GM18520 (cell line): Measurements from ENCODE around the gene RHBDD1.

Source experiments
- ATAC-seq: cut with Tn5 transposase; IDR thresholded peaks from one replicate; pipeline ENCODE4 v1.9.1; 2021; ENCODE audit not compliant: unreplicated experiment

Gene RHBDD1

GRCh38 chr2:227029426-227030105 is 193.7 kb downstream of the RHBDD1 start:
- no peak for ATAC-seq

GRCh38 chr2:227030789-227031188 is 194.9 kb downstream of the RHBDD1 start:
- ATAC-seq = no peak

DNA sequence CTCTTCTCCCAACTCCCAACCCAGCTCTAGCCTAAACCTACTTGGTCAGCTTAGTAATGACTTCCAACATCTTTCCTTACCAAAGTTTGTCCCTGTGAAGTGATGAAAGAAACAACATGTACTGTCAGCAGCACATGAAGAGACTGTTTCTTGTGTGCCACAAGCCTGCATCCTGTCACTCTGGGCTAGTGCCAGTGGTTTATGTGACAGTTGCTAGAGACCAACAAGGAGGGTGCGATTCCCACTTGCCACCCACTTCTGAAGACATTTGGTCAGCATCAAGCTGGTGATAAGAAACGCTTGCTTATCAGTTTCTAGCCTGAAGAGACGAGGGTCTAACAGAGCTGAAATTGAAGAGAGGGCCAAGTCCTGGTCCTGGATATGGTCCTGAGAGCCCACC is 195.5 kb downstream of the RHBDD1 start:
- ATAC-seq = no peak

- peak; percentile 75 for ATAC-seq
Measured at GRCh38 chr2:227033471-227034148, 197.8 kb downstream of the RHBDD1 start.

DNA sequence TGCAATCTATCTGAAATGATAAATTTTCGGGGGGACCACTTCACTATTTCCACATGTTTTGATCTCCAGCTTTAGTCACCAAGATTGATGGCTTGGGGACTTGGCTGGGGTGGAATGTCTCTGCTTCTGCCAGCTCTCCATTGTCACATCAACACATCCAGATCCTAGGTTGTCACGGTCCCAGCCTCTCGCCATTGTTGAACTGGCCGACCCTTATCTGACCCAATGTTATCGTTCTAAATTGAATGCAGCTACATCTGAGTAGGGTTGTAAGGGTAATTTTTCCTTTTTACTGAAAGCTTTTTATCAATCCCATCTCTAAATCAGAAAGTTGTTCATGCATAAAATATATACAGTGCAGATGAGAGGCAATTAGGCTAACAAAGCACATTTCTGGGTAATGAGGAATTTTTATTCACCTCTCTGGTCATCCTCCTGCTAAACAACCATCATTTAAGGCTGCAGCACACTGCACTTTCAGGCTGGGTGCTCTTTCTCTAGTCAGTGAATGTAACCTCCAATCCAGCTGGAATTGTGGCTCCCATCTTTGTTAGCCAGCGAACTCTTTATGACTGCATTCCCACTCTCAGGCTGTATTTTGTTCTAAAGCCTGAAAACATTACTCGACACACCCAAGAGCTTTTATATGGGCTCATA is 200.0 kb downstream of the RHBDD1 start:
- no peak for ATAC-seq

DNA sequence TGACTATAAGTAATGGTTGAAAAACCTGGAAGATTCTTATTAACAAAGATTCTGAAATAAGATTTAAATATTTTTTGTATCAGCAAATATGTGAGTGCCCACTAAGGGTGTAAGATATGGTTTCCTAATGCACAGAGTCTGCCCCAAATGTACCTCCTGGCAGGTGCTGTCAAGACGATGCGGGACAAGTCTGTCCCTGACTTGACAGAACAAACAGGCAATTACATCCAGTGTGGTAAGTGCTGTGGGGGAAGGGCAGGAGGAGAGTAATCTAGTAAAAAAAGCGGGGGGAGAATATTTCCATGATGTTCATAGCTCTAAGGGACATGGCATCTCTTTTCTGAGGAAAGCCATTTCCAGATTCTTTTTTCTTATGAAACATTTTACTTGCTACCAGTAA is 200.7 kb downstream of the RHBDD1 start:
- ATAC-seq = no peak

GRCh38 chr2:227038550-227039189 is 202.8 kb downstream of the RHBDD1 start:
- no peak for ATAC-seq

DNA sequence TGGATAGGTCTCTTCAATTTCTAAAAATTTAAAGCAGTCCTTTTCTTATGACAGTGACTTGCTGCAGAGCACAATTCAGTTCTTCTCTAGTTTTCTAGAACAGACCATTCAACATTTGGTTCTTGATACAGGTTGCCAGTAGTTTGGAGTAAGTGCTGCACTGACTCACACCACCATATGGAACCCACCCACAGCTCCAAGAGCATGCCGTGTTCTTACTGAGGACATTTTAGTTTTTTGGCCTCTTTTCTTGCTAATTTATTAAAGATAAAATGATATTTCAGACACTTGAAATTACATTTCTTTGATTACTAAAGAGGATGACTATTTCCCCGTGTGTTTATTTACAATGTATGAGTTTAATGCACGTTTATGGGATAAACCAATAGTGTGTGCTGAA is 208.1 kb downstream of the RHBDD1 start:
- ATAC-seq = no peak
